HPDE6-E6E7 (cell line): ENCODE measurements around the gene STXBP2.

Experiments
- DNase-seq: peaks from one replicate; pipeline ENCODE4 v3.0.0; 2011; ENCODE audit warnings: missing footprints; ENCODE audit errors: extremely low spot score

STXBP2 gene

DNA sequence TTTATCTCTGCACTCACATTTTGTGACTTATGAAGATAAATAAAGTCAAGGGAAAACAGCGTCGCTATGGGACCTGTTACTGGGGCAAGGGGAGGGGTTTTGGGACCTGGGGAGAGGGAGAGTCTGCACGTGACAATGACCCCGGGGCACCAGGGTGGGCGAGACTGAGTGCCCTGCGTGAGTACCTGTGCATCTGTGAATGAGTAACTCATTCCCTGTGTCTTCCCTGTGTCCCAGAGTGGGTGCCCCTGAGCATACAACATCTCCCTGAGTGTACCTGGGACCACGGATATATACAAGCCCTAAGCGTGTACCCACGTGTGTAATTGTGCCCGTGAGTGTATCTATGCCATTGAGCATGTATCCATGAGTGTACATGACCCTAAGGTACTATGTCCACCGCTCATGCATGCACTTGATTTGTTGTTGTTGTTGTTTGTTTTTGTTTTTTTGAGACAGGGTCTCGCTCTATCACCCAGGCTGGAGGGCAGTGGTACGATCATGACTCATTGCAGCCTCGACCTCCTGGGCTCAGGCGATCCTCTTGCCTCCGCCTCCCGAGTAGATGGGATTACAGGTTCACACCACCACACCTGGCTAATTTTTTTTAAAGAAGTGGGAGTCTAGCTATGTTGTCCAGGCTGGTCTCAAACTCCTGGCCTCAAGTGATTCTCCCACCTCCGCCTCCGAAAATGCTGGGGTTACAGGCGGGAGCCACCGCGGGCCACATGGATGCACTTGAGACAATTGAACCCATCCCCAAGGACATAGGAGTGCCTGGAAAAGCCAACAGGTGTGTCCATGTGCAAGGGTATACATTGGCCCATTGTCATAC lies 43.1 kb downstream of the STXBP2 start:
- DNase-seq = no peak

DNA sequence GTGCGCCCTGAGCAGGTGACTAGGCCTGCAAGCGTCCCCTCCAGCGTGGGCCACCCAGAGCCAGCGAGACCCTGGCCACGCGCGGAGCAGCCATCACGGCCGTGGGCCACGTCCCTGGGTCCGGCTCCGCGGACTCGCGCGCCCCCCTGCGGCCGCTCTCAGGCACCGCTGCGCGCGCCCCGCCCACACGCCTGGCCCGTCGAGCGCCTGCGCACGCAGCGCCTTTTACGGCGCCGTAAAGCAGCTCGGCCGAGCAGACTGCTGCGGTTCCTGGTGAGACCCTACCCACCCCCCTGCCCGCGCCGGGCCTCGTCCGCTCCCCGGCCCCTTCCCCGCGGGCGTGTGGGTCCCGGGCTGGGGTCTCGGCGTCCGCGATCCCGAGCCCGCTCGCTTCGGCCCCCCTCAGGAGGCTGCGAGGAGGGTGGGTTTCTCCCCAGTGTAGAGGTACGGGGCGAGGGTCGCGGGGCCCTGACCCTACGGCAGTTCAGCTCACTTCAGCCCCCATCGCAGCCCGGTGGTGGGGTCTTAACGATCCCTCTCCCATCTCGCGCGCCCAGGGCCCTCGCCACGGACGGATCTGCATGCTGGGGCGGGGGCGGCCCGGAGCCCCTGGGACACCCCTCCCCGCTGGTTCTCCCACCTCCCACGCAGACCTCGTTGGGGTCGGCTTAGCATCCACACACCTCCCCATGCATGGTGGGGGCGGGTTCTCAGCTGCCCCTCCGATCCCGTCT lies 43.9 kb downstream of the STXBP2 start, which contains the start of gene TRAPPC5:
Gene TRAPPC5, plus strand, starts transcription at position 228 of the 734 bp plus-strand sequence. CDS start 1,421 bp downstream, outside the sequence.
- peak; percentile 72 for DNase-seq

DNA sequence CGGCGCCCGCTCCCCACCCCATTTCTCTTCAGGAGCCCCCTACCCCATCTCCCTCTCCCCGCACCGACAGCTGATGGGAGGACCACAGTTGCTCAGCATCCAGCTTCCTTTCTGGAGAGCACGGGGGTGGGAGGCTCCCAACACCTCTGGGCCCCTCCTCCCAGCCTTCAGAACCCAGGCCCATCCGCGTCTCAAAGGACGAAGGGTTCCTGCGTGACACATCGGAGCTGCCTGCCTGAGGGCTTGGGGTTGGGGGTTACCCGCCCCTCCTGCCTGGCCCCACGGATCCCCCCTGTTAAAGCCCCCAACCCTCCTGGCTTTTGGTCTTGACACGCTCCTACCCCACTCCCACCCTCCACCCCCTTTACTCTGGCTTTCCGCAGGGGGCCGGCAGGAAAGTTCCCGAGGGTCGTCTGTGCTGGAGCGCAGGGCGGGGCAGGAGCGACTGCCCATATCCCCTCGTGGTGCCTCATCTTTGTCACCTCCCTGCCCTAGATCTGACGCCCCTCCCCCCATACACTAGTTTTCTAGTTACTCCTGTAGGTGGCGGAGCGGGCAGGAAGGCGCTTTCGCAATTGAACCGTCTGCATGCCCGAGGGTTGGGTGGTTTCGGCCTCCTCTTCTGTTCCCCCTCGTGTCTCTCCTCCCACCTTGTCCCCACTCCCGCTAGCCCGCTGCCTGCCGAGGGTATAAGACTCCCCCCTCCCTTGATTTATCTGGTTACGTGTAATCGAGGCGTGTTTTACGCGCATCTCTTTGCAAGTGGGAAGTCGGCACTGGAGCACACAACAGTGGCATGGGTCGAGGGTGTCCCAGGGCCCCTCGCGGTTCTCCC lies 44.6 kb downstream of the STXBP2 start:
- DNase-seq = no peak

GRCh38 chr19:7682175-7682855 lies 45.4 kb downstream of the STXBP2 start:
- no peak for DNase-seq

GRCh38 chr19:7685546-7686445 lies 48.9 kb downstream of the STXBP2 start:
- no peak for DNase-seq

- no peak for DNase-seq
Observed at GRCh38 chr19:7687177-7687576, 50.3 kb downstream of the STXBP2 start.

GRCh38 chr19:7689165-7689564 lies 52.3 kb downstream of the STXBP2 start:
- no peak for DNase-seq

DNA sequence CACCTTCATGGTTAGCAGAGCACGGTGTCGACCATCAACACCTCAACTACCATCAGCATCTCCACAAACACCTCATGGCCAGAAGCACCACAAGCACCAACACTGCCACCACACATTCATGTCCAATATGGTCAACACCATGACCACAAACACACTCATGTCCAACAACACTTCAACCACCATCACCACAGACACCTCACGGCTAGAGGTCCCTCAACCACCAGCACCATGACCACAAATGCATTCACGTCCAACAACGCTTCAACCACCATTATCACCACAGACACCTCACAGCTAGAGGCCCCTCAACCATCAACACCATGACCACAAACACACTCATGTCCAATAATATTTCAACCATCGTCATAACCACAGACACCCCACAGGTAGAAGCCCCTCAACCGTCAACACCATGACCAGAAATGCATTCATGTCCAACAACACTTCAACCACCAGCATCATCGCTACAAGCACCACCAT lies 53.9 kb downstream of the STXBP2 start:
- no peak for DNase-seq

DNA sequence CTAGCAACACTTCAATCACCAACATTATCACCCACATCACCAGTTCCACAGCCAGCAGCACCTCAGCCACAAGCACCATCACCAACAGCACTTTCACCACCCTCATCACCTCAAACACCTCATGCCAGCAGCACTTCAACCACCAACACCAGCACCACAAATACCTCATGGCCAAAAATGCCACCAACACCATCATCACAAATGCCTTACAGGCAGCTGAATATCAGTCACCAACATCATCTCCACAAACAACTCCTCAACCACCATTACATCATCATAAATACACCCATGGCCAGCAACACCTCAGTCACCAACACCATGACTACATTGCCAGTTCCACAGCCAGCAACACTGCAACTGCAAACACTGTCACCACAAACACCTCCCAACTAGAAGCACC lies 54.6 kb downstream of the STXBP2 start:
- DNase-seq = no peak

- no peak for DNase-seq
Observed at GRCh38 chr19:7692417-7693088, 55.6 kb downstream of the STXBP2 start.

DNA sequence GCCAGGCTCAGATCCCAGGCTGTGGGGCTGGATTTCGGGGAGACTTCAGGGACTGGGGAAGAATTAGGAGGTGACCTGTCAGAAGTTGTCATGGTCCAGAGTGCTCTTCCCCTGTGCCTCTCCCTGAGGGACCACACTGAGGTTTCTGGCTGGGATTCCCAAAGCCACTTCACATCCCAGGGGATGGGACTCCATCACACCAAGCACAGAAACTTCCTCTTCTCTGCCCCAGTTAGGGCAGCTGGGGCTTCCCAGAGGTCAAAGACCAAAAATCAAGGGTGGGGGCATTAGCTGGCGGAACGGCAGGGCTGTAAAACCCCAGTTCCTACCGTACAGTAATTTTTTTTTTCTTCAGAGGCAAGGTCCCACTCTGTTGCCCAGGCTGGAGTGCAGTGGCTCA lies 57.6 kb downstream of the STXBP2 start:
- no peak for DNase-seq
